ENCODE data around the gene APOC1. TPM values are rescaled to one million over a fixed set of nuclear protein-coding genes. Genes with fewer than 3 reads are reported as not detected.

APOC1 gene
- total and polyA plus RNA-seq, 3 donors from 2014 or later, result 9.4 to 43.9 (median 42.9) TPM

DNA sequence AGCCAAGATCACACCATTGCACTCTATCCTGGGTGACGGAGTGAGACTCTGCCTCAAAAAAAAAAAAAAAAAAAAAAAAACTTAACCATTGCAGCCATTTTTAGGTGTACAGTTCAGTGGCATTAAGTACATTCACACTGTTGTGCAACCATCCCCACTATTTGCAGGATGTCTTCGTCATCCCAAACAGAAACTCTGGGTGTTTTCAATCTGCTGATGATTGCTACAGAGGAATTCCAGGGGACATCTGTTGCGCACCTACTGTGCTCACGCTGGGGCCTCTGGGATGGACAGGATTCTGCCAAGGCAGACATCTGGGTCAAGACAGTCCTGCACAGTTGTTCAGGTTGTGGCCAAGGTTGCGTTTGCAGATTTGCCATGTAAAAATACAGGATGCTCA lies 25.3 kb downstream of the APOC1 start:
- intact Hi-C loops (cut with DNase I; ENCODE audit: low total_unique reads), result no loop called here
- no peak overlapping the region for H3K27ac ChIP-seq
- no peak overlapping the region for H3K4me3 ChIP-seq
- TF ChIP-seq, protein P1, sequence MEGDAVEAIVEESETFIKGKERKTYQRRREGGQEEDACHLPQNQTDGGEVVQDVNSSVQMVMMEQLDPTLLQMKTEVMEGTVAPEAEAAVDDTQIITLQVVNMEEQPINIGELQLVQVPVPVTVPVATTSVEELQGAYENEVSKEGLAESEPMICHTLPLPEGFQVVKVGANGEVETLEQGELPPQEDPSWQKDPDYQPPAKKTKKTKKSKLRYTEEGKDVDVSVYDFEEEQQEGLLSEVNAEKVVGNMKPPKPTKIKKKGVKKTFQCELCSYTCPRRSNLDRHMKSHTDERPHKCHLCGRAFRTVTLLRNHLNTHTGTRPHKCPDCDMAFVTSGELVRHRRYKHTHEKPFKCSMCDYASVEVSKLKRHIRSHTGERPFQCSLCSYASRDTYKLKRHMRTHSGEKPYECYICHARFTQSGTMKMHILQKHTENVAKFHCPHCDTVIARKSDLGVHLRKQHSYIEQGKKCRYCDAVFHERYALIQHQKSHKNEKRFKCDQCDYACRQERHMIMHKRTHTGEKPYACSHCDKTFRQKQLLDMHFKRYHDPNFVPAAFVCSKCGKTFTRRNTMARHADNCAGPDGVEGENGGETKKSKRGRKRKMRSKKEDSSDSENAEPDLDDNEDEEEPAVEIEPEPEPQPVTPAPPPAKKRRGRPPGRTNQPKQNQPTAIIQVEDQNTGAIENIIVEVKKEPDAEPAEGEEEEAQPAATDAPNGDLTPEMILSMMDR (IDR thresholded peaks at IDR 0.05), result no peak
- WGBS, 2 donors, result 77 to 91% methylated on average over 5 of the region's 5 CpGs
- no peaks in the 10 kb centered on the region for H3K9me3 ChIP-seq
- DNase-seq, result no peak
- peaks cover 11% of the 10 kb centered on the region for H3K4me1 ChIP-seq
- H3K36me3 ChIP-seq (ENCODE audit: low read depth, missing control alignments), result no peaks in the 10 kb centered on the region
- H3K27me3 ChIP-seq, result no peaks in the 10 kb centered on the region

DNA sequence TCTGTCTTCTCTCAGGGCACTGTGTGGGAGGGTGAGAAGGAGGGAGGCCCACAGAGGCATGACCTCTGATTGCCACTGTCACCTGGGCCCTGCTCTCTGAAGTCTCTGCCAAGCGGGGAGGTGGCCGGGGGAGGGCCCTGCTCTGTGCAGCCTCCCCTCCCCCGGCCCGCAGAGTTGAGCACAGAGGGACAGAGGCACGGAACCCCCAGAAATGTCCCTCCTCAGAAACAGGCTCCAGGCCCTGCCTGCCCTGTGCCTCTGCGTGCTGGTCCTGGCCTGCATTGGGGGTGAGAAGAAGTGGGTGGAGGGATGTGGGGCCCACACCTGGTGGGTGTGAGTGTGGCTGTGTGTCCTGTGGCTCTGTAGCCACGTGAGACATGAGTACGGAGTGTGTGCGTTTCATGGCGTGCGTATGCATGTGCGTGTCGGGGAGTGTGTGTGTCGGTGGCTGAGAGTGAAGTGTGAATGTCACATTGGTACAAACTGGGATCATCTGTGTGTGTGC lies 27.7 kb downstream of the APOC1 start, which contains the start of gene APOC4:
APOC4 (plus strand) TSS at position 171 of the 505 bp plus-strand sequence; CDS start at position 212, 41 bp downstream.
- intact Hi-C loops (cut with DNase I; ENCODE audit: low total_unique reads), result no loop called here
- no peaks in the 10 kb centered on the region for H3K36me3 ChIP-seq (ENCODE audit: low read depth, missing control alignments)
- H3K9me3 ChIP-seq, result no peaks in the 10 kb centered on the region
- no peak within 1 kb of the TSS for H3K27ac ChIP-seq
- TF ChIP-seq, protein P1 (IDR thresholded peaks at IDR 0.05), result no peak
- no peak for TF ChIP-seq POLR2A (IDR thresholded peaks at IDR 0.05)
- H3K27me3 ChIP-seq, result no peaks in the 10 kb centered on the region
- no peak for DNase-seq
- 70 to 90% methylated on average over 8 to 14 of the region's 14 CpGs for WGBS, 2 donors
- H3K4me3 ChIP-seq, result no peak within 1 kb of the TSS
- H3K4me1 ChIP-seq, result no peaks in the 10 kb centered on the region

DNA sequence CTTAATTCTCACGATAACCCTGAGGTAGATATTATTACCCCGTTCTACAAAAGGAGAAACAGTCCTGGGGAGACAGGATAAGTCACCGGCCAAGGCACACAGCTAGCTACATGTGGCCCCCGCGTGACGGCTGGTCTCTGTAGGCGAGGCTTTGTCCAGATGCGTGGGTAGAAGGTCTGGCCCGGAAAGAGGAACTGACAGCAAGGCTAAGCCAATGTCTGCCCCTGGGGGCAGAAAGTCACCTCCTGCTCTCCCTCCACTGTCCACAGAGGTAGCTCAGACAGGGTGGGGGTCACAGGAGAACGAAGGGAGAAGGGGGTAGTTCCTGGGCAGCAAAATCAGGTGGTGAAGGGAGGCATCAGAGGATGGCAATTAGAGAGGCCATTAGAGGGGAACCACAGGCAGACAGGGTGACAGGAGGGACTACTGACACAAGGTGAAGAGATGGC lies 29.4 kb downstream of the APOC1 start:
- Histone ChIP-seq H3K9me3 (no peaks in the 10 kb centered on the region), H3K27ac (no peak overlapping the region), H3K27me3 (no peaks in the 10 kb centered on the region), H3K36me3 (ENCODE audit: low read depth, missing control alignments) (no peaks in the 10 kb centered on the region), H3K4me1 (no peaks in the 10 kb centered on the region), H3K4me3 (no peak overlapping the region)
- TF ChIP-seq, protein P1 (IDR thresholded peaks at IDR 0.05), result no peak
- TF ChIP-seq POLR2A (IDR thresholded peaks at IDR 0.05), result no peak
- intact Hi-C loops (cut with DNase I; ENCODE audit: low total_unique reads), result no loop called here
- 67 to 79% methylated on average over 10 of the region's 10 CpGs for WGBS, 2 donors
- DNase-seq, result peak; percentile 51

DNA sequence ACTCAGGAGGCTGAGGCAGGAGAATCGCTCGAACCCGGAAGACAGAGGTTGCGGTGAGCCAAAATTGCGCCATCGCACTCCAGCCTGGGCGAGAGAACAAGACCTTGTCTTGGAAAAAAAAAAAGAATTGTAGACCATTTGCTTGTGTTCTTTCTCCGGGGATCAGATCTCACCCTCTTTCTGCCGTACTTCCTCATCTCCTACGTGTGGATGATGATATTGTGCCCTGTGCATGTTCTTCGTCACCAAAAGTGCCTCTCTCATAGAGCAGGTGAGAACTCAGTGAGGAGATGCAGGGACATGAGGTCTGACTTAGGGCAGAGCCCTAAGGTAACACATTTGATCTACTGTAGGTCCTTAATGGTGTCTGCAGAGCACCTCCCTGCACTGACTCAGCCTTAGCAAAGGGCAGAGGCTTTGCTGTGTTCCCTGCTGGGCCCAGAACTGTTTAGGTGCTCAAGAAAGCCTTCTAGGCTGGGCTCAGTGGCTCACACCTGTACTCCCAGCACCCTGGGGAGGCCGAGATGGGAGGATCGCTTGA lies 32.7 kb downstream of the APOC1 start:
- no peaks in the 10 kb centered on the region for H3K27me3 ChIP-seq
- H3K4me1 ChIP-seq, result peaks cover 18% of the 10 kb centered on the region
- no peak overlapping the region for H3K4me3 ChIP-seq
- no peak overlapping the region for H3K27ac ChIP-seq
- no peaks in the 10 kb centered on the region for H3K9me3 ChIP-seq
- intact Hi-C loops (cut with DNase I; ENCODE audit: low total_unique reads), result no loop called here
- 91 to 94% methylated on average over 13 of the region's 13 CpGs for WGBS, 2 donors
- TF ChIP-seq, protein P1 (IDR thresholded peaks at IDR 0.05), result no peak
- TF ChIP-seq POLR2A (IDR thresholded peaks at IDR 0.05), result no peak
- no peak for DNase-seq
- no peaks in the 10 kb centered on the region for H3K36me3 ChIP-seq (ENCODE audit: low read depth, missing control alignments)

DNA sequence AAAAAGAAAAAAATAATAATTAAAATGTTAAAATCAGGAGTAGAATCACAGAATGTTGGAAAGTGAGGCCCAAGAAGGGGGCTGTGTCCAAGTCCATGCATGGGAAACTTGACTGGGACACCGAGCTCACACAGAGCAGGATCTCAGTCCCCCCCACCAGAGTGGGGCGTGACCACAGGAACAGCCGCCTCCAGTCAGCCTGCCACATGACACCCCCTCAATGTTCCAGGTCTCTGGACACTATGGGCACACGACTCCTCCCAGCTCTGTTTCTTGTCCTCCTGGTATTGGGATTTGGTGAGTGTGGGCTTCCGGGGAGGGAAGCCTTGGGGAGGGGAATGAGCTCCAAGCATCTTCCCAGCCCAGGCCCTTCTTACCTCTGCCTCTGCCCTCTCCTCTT lies 33.8 kb downstream of the APOC1 start:
- Histone ChIP-seq H3K27ac (no peak overlapping the region), H3K27me3 (no peaks in the 10 kb centered on the region), H3K36me3 (ENCODE audit: low read depth, missing control alignments) (no peaks in the 10 kb centered on the region), H3K9me3 (no peaks in the 10 kb centered on the region), H3K4me1 (peaks cover 18% of the 10 kb centered on the region), H3K4me3 (no peak overlapping the region)
- no peak for TF ChIP-seq POLR2A (IDR thresholded peaks at IDR 0.05)
- TF ChIP-seq, protein P1 (IDR thresholded peaks at IDR 0.05), result no peak
- DNase-seq, result no peak
- intact Hi-C loops (cut with DNase I; ENCODE audit: low total_unique reads), result no loop called here
- 63 to 80% methylated on average over 5 of the region's 5 CpGs for WGBS, 2 donors
